Keratinocyte (primary cell): Measurements from ENCODE around the gene CARD6. TPM values are rescaled to one million over a fixed set of nuclear protein-coding genes. Genes with fewer than 3 reads are reported as not detected.
"Not testable (repeated sequence)": the region's sequence is repeated elsewhere in the genome, so short reads cannot be mapped to it uniquely, and the experiment has no call there.

Experiments
- DNase-seq: peaks from one replicate; pipeline ENCODE4 v3.0.0-alpha.2; 2011; ENCODE audit warnings: low read depth, missing footprints, low spot score
- FAIRE-seq: peaks from 2 replicates; lab custom pipeline; 2011; peaks lifted over from hg19 to GRCh38; lab: Jason Lieb, UNC
- H2AFZ ChIP-seq: 2 replicates; pipeline ENCODE4 v1.6.0; 2012; ENCODE audit warnings: low read length, control low read depth, inconsistent platforms; ENCODE audit not compliant: control insufficient read depth
- H3K27ac ChIP-seq: 2 replicates; pipeline ENCODE4 v1.5.1; 2011; ENCODE audit warnings: low read length; ENCODE audit not compliant: control insufficient read depth, insufficient read depth
- H3K27me3 ChIP-seq: 3 replicates; pipeline ENCODE4 v1.6.0; 2011; ENCODE audit warnings: low read length; ENCODE audit not compliant: control insufficient read depth, insufficient read depth; ENCODE audit errors: extremely low read depth
- H3K36me3 ChIP-seq, 2 experiments: 2 replicates in 1 of 2; 3 replicates in 1 of 2; pipeline ENCODE4 v1.5.1; 2011; ENCODE audit warnings: low read length in 2 of 2, mild to moderate bottlenecking in 1 of 2; ENCODE audit not compliant: control insufficient read depth in 2 of 2, insufficient read depth in 2 of 2; ENCODE audit errors: extremely low read depth in 1 of 2
- H3K4me1 ChIP-seq: 3 replicates; pipeline ENCODE4 v1.5.1; 2011; ENCODE audit warnings: low read length; ENCODE audit not compliant: control insufficient read depth, insufficient read depth; ENCODE audit errors: extremely low read depth
- H3K4me2 ChIP-seq: 3 replicates; pipeline ENCODE4 v1.6.0; 2011; ENCODE audit warnings: low read depth, low read length; ENCODE audit not compliant: control insufficient read depth, insufficient read depth; ENCODE audit errors: extremely low read depth
- H3K4me3 ChIP-seq, 3 experiments: fragments of 200-600 bp in 1 of 3; sonication (generic) in 1 of 3; 2 replicates in 2 of 3; 3 replicates in 1 of 3; pipeline ENCODE4 v1.5.1; 2011 to 2016; ENCODE audit warnings: low read length in 3 of 3, mild to moderate bottlenecking in 3 of 3, control low read depth in 2 of 3, inconsistent platforms in 1 of 3, low read depth in 1 of 3, mixed read lengths in 1 of 3, mixed run types in 1 of 3, moderate library complexity in 1 of 3; ENCODE audit not compliant: control insufficient read depth in 2 of 3, insufficient read depth in 2 of 3; ENCODE audit errors: extremely low read depth in 1 of 3
- H3K79me2 ChIP-seq: 2 replicates; pipeline ENCODE4 v1.6.0; 2012; ENCODE audit warnings: low read length; ENCODE audit not compliant: control insufficient read depth, insufficient read depth
- H3K9ac ChIP-seq: 3 replicates; pipeline ENCODE4 v1.6.0; 2011; ENCODE audit warnings: low read length; ENCODE audit not compliant: control insufficient read depth, insufficient read depth; ENCODE audit errors: extremely low read depth
- H3K9me1 ChIP-seq: 3 replicates; pipeline ENCODE4 v1.6.0; 2011; ENCODE audit warnings: low read length; ENCODE audit not compliant: control insufficient read depth, insufficient read depth; ENCODE audit errors: extremely low read depth
- H3K9me3 ChIP-seq: 2 replicates; pipeline ENCODE4 v1.5.1; 2012; ENCODE audit warnings: low read depth, low read length; ENCODE audit not compliant: control insufficient read depth
- H4K20me1 ChIP-seq: 3 replicates; pipeline ENCODE4 v1.6.0; 2011; ENCODE audit warnings: low read length; ENCODE audit not compliant: control insufficient read depth, insufficient read depth; ENCODE audit errors: extremely low read depth
- CTCF ChIP-seq, 3 experiments: IDR thresholded peaks in 1 of 3; conservative IDR thresholded peaks in 1 of 3; optimal IDR thresholded peaks in 1 of 3; 2 replicates in 2 of 3; 3 replicates in 1 of 3; pipeline versions ENCODE3 to v1.5.1; 2011; ENCODE audit warnings: low read length in 3 of 3, mild to moderate bottlenecking in 3 of 3, moderate library complexity in 2 of 3, control low read depth in 1 of 3, inconsistent platforms in 1 of 3; ENCODE audit not compliant: insufficient read depth in 2 of 3; ENCODE audit errors: extremely low read depth in 1 of 3
- EZH2 ChIP-seq: IDR thresholded peaks from one replicate; pipeline ENCODE4 v1.6.1; 2012; ENCODE audit warnings: inconsistent platforms, mild to moderate bottlenecking, low read length, moderate library complexity
- dilution Hi-C: fragments of 300-500 bp; cut with MboI; formaldehyde crosslinking; loops from one replicate; pipeline ENCODE4 v1.7.0; 2020; ENCODE audit warnings: low sequenced_read_pairs; ENCODE audit not compliant: extremely low pct_ligation_motif_present
- polyA minus RNA-seq, 3 experiments: library from RNA; depleted of rRNA, polyadenylated mRNA; stranded (reverse); fragments of >200 nt; gene quantifications; 1 replicate in 1 of 3; 2 replicates in 1 of 3; 3 replicates in 1 of 3; pipeline ENCODE4 v1.2.3, GENCODE V29; 2011
- polyA plus RNA-seq, 5 experiments: library from polyadenylated mRNA; depleted of rRNA in 3 of 5; stranded (reverse) in 3 of 5; stranded (forward) in 1 of 5; unstranded in 1 of 5; fragments of >200 nt; gene quantifications; 1 replicate in 1 of 5; 2 replicates in 3 of 5; 3 replicates in 1 of 5; pipeline versions ENCODE4 v1.2.1 to v1.2.3, GENCODE V29; 2011 to 2012; ENCODE audit warnings: missing spikeins in 2 of 5, low read depth in 1 of 5, low replicate concordance in 1 of 5

The CARD6 gene
- polyA plus RNA-seq (4.3 to 5.1 TPM (median 4.4 TPM) in 3 replicates), polyA minus RNA-seq (1.1 to 6.1 TPM (median 4.6 TPM) in 3 replicates)
- polyA plus RNA-seq (2011; ENCODE audit: low read depth): 2.7 TPM
- polyA plus RNA-seq (2011; cell fraction: cytosol; rRNA removed): 2.8 and 4.7 TPM in 2 replicates
- polyA plus RNA-seq (2011; cell fraction: nucleus; rRNA removed): 6.0 and 7.4 TPM in 2 replicates
- 1.3 and 3.4 TPM in 2 replicates for polyA plus RNA-seq (2012; ENCODE audit: low replicate concordance)
- polyA minus RNA-seq (2011; cell fraction: cytosol; rRNA and poly(A)+ RNA removed): 4.0 TPM
- polyA minus RNA-seq (2011; cell fraction: nucleus; rRNA and poly(A)+ RNA removed): 3.3 and 6.1 TPM in 2 replicates

GRCh38 chr5:40841068-40841805, at the start of gene CARD6:
CARD6 (plus strand) TSS chr5:40841367; CDS start chr5:40841383, 16 bp downstream.
- Histone ChIP-seq H3K27me3 (no peaks in the 10 kb centered on the region), H3K9me3 (no peaks in the 10 kb centered on the region), H3K9ac (peak within 1 kb of the TSS; percentile 15), H3K79me2 (no peaks in the 10 kb centered on the region), H3K4me1 (peaks cover 11% of the 10 kb centered on the region), H3K27ac (peak within 1 kb of the TSS; percentile 37), H4K20me1 (no peaks in the 10 kb centered on the region), H2AFZ (peak within 1 kb of the TSS; percentile 50), H3K9me1 (no peaks in the 10 kb centered on the region), H3K4me2 (peak within 1 kb of the TSS; percentile 69), H3K36me3 (no peaks in the 10 kb centered on the region), H3K4me3 (peak within 1 kb of the TSS; percentile 32 to 45 (median 40))
- FAIRE-seq (no peak), DNase-seq (no peak)
- dilution Hi-C loops: no loop called here
- TF ChIP-seq CTCF (optimal IDR thresholded peaks at IDR 0.05 in 1 of 3, IDR thresholded peaks at IDR 0.05 in 1 of 3, conservative IDR thresholded peaks at IDR 0.05 in 1 of 3; ENCODE audit: extremely low read depth in 1 of 3, insufficient read depth in 2 of 3, low read length in 3 of 3) (no peak), EZH2 (no peak)

- Histone ChIP-seq H3K9me1 (no peaks in the 10 kb centered on the region), H3K4me3 (no peak overlapping the region), H3K4me2 (no peak overlapping the region), H4K20me1 (peaks cover 11% of the 10 kb centered on the region), H3K4me1 (peaks cover 13% of the 10 kb centered on the region), H3K9ac (no peak overlapping the region), H3K79me2 (peaks cover 100% of the 10 kb centered on the region), H2AFZ (no peak overlapping the region), H3K9me3 (no peaks in the 10 kb centered on the region), H3K36me3 (peaks cover 0 to 2% of the 10 kb centered on the region in 2 experiments), H3K27ac (no peak overlapping the region), H3K27me3 (no peaks in the 10 kb centered on the region)
- dilution Hi-C loops: no loop called here
- DNase-seq (no peak), FAIRE-seq (no peak)
- TF ChIP-seq EZH2: no peak
- no peak for TF ChIP-seq CTCF (optimal IDR thresholded peaks at IDR 0.05 in 1 of 3, IDR thresholded peaks at IDR 0.05 in 1 of 3, conservative IDR thresholded peaks at IDR 0.05 in 1 of 3; ENCODE audit: extremely low read depth in 1 of 3, insufficient read depth in 2 of 3, low read length in 3 of 3)
Measured at GRCh38 chr5:40791715-40792139, 49.4 kb upstream of the CARD6 start.

- H2AFZ ChIP-seq, H3K9me1 ChIP-seq, dilution Hi-C loops, H3K27ac ChIP-seq, H3K9ac ChIP-seq, H3K4me2 ChIP-seq, FAIRE-seq, H3K36me3 ChIP-seq, H3K4me3 ChIP-seq, H3K9me3 ChIP-seq, H3K27me3 ChIP-seq, DNase-seq: not testable (repeated sequence)
- Histone ChIP-seq H4K20me1 (peaks cover 11% of the 10 kb centered on the region), H3K79me2 (peaks cover 99% of the 10 kb centered on the region), H3K4me1 (peaks cover 15% of the 10 kb centered on the region)
Measured at GRCh38 chr5:40792691-40793090, 48.5 kb upstream of the CARD6 start.
